Fibroblast of villous mesenchyme (primary cell): ENCODE results near the gene MYOZ1. TPM values are rescaled to one million over a fixed set of nuclear protein-coding genes. Genes with fewer than 3 reads are reported as not detected.

Experiments used
- DNase-seq: peaks from one replicate; pipeline ENCODE4 v3.0.0-alpha.2; 2010; ENCODE audit warnings: low read depth
- H3K4me3 ChIP-seq: 2 replicates; pipeline ENCODE4 v1.5.1; 2011; ENCODE audit warnings: low read depth, mild to moderate bottlenecking, low read length
- CTCF ChIP-seq: IDR thresholded peaks from 2 replicates; pipeline ENCODE4 v1.5.1; 2012; ENCODE audit warnings: low read depth, mild to moderate bottlenecking, low read length; ENCODE audit not compliant: insufficient read depth
- total RNA-seq: library from RNA; depleted of rRNA; stranded (reverse); fragments of >200 nt; gene quantifications from 2 replicates; pipeline ENCODE4 v1.2.3, GENCODE V29; 2012

MYOZ1 gene
- total RNA-seq, 1 donor = 0.43 TPM

GRCh38 chr10:73655257-73655989 is 14.1 kb upstream of the MYOZ1 start:
- TF ChIP-seq CTCF = no peak
- H3K4me3 ChIP-seq = no peak overlapping the region
- no peak for DNase-seq

GRCh38 chr10:73653701-73654100 is 12.4 kb upstream of the MYOZ1 start:
- peak; percentile 22 for TF ChIP-seq CTCF
- no peak overlapping the region for H3K4me3 ChIP-seq
- DNase-seq = peak; percentile 41

DNA sequence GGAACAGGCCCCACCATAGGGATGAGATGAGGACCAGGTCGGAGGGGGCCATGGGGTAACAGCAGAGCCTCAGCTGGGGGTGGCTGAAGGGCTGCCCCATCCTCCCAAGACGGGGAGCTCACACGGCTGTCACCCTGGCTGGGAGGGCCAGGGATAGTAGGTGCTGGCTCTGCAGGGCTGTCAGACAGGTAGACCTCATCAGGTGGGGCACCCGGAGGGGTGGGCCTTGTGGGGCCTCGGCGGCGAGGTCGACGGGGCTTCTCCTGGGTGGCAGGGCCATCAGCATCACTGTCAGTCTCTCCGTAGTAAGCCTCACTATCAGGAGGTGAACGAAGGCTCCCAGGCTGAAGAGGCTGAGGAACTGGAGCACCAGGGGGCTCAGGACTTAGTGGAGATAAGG is 11.9 kb upstream of the MYOZ1 start:
- no peak for TF ChIP-seq CTCF
- no peak for DNase-seq
- no peak overlapping the region for H3K4me3 ChIP-seq

DNA sequence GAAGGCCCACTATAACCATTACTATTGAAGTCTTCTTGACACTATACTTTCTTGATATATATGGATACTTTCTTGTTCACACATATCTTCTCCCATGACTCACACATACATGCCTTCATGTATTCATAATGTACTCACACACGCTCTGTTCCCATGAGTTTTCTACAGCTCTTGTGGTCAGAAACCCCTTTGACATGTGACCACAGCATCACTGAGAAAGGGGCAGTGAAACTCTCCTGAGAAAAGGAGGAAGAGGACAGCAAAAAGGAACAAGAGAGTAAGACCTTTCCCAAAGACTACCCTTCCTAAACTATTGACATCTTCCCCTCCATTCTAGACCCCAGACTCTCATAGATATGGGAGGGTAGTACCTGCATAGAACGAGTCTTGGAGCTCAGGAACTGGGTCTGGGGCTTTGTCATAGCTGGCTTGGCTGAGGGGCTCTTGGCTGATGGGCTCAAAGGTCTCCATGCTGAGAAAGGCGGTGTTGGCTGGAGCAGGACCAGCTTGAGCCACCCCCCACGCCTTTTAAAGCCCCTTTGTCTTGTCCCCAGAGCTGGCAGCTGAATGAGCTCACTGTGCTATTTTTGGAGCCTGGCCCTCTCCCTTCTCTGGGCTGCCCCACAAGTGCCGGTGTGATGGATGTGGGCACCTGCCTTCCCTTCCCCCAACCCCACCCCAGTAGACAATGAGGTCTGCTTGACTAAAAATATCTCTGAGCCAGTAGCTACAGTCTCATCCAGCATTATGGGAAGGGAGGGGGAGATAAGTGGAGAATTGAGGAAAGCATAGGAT is 9.5 kb upstream of the MYOZ1 start:
- peak; percentile 80 for DNase-seq
- no peak overlapping the region for H3K4me3 ChIP-seq
- TF ChIP-seq CTCF = no peak

- no peak for TF ChIP-seq CTCF
- DNase-seq = peak; percentile 63
- no peak overlapping the region for H3K4me3 ChIP-seq
Measured at GRCh38 chr10:73649876-73650536, 8.7 kb upstream of the MYOZ1 start.

GRCh38 chr10:73648975-73649829 is 7.9 kb upstream of the MYOZ1 start:
- DNase-seq = no peak

More at GRCh38 chr10:73648975-73649829, 7.9 kb upstream of the MYOZ1 start:
- H3K4me3 ChIP-seq = no peak overlapping the region
- no peak for TF ChIP-seq CTCF
